ENCODE results near the gene TMEM151B. TPM values are rescaled to one million over a fixed set of nuclear protein-coding genes. Genes with fewer than 3 reads are reported as not detected.

The TMEM151B gene
- total and polyA plus RNA-seq, 2 of the 13 experiments (the other 11 are each of a cell fraction or from before 2014, with no cell fraction given): not detected

- no peak for TF ChIP-seq TERF1 (CRISPR knock-in tag; IDR thresholded peaks at IDR 0.05)
- no peak for TF ChIP-seq GLMP (CRISPR knock-in tag; IDR thresholded peaks at IDR 0.05; ENCODE audit: borderline replicate concordance)
- TF ChIP-seq ARHGAP35 (CRISPR knock-in tag; IDR thresholded peaks at IDR 0.05; ENCODE audit: borderline replicate concordance): no peak
- no peak; the same call in 1 of the 2 replicates for TF ChIP-seq RXRA (CRISPR knock-in tag; IDR thresholded peaks at IDR 0.05)
- TF ChIP-seq WIZ (CRISPR knock-in tag; IDR thresholded peaks at IDR 0.05): no peak
- TF ChIP-seq ZBTB46 (CRISPR knock-in tag; IDR thresholded peaks at IDR 0.05; ENCODE audit: borderline replicate concordance): no peak
- TF ChIP-seq ZNF318 (CRISPR knock-in tag; IDR thresholded peaks at IDR 0.05): no peak
- no peak for TF ChIP-seq PAX8 (CRISPR knock-in tag; IDR thresholded peaks at IDR 0.05; ENCODE audit: borderline replicate concordance)
- peak; percentile 27 for TF ChIP-seq GABPB1 (CRISPR knock-in tag; IDR thresholded peaks at IDR 0.05)
- no peak for TF ChIP-seq CEBPZ (IDR thresholded peaks at IDR 0.05; ENCODE audit: low read length)
- TF ChIP-seq REL (CRISPR knock-in tag; conservative IDR thresholded peaks at IDR 0.05): no peak; the same call in 1 of the 2 replicates
Measured at GRCh38 chr6:44254191-44255104, 15.8 kb upstream of the TMEM151B start (continued).

All from HepG2 (cell line).